Left kidney (tissue), 2 donors: ENCODE measurements around the gene SIGLEC1. TPM values are rescaled to one million over a fixed set of nuclear protein-coding genes. Genes with fewer than 3 reads are reported as not detected.

Experiments used
- DNase-seq: peaks from one replicate; pipeline ENCODE4 v3.0.0-alpha.2; 2013
- polyA plus RNA-seq: library from polyadenylated mRNA; unstranded; fragments of 120-200 nt; gene quantifications from one replicate; pipeline ENCODE4 v1.2.1, GENCODE V29; 2013; ENCODE audit not compliant: insufficient read length

Gene SIGLEC1
- polyA plus RNA-seq, 1 donor, result 1.1 TPM

GRCh38 chr20:3679749-3680700, 32.4 kb downstream of the SIGLEC1 start:
- DNase-seq, result no peak

- no peak for DNase-seq
Measured at GRCh38 chr20:3678856-3679720, 33.3 kb downstream of the SIGLEC1 start.

GRCh38 chr20:3678198-3678597, 34.2 kb downstream of the SIGLEC1 start:
- DNase-seq, result no peak

GRCh38 chr20:3677733-3678132, 34.7 kb downstream of the SIGLEC1 start:
- no peak for DNase-seq

DNA sequence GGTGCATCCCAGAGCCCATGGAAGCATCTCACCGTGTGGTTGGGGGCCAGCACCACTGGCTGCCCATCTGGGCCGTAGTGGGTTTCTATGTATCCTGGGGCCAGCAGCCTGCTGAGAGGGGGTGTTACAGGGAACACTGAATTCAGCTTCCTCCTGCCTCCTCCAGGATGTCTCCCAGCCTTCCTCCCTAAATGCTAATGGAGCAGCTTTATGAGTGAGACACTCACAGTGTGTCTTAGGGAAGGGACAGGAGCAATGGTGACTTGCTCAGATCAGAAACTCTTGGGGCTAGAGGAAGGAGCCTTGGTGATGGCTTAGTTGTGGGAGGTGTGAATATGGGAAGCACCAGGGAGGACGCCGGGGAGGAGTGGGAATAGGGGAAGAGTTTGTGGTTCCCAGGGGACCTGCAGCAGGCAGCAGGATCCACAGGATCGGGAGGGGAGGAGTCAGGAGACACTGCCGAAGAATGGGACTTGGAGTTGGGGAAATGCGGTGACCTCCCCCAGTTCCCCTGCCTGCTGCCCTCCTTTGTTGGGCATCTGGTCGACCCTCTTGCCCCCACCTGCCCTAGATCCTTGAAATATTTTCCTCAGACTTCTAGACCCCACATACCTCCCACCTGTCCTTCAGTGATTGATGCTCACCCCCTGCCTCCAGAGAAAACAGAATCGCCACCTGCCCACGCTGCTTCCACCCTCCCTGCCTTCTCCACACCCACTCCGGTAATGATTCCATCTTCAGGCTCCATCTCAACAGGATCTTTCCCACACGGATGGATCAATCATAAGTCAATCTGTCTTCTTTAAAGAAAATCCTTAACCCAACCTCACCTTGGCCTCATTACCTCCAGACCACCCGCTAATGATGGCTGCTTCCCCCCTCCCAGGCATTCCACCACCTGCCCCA, 37.2 kb downstream of the SIGLEC1 start:
- no peak for DNase-seq

- no peak for DNase-seq
Measured at GRCh38 chr20:3674447-3674846, 38.0 kb downstream of the SIGLEC1 start.

DNA sequence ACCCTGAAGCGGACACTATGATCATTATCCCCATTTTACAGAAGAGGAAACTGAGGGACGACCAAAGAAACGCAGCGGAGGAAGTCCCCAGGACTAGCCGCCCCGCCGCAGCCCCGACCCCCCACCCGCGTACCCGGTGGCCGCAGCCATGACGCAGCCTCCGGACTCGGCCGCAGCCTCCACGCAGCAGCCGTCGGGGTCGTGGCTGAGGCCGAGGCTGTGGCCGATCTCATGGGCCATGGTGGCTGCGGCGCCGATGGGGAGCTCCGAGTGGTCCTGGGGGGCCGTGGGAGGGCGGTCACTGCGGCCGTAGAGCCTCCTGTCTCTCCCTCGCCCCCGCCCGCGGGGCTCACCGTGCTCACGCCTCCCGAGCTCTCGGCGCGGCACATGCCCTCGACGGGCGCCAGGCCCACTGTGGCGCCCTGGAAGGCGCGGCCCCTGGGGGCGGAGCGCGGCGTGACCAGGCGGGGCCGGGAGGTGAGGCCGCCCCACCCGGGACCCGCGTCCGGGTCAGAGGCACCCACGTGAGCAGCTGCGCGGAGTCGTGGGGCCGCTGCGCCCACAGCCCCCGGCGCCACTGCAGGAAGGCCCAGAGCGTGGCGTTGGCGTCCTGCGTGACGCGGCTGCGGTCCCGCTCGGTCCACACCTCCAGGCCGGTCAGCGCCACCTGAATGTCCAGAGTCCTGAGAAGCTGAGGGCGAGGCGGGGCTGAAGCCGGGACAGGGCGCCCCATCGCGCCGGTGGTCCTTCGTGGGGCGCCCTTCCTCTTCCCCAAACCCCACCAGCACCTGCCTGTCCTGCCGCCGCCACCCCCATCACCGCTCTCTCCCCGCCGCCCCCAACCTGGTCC, 39.0 kb downstream of the SIGLEC1 start:
- no peak for DNase-seq

- no peak for DNase-seq
Measured at GRCh38 chr20:3672547-3673171, 39.7 kb downstream of the SIGLEC1 start.

DNA sequence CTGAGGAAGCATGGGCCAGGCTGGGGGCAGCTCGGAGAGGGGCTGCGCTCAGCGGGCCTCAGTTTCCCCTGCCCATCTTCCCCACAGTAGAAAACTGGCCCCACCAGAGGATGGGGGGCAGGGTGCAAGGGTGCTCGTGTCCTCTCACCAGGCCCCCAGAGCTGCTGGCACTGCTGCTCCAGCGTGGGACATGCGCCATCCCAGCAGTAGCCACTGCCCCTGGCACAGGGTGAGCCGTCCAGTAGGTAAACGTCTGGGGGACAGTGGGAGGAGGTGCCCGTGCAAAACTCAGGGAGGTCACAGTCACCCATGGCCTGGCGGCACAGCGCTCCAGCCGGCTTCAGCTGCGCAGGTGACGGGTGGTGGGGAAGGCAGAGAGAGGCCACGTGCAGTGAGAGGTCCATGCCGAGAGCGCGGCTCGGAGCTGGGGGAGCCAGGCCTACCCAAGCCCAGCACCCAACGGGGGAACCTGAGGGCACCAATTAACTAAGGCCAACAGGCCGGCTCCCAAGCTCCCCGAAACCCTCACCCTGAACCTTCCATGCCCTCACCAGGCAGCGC, 40.3 kb downstream of the SIGLEC1 start:
- DNase-seq, result no peak

- no peak for DNase-seq
Measured at GRCh38 chr20:3670945-3671344, 41.5 kb downstream of the SIGLEC1 start.

DNA sequence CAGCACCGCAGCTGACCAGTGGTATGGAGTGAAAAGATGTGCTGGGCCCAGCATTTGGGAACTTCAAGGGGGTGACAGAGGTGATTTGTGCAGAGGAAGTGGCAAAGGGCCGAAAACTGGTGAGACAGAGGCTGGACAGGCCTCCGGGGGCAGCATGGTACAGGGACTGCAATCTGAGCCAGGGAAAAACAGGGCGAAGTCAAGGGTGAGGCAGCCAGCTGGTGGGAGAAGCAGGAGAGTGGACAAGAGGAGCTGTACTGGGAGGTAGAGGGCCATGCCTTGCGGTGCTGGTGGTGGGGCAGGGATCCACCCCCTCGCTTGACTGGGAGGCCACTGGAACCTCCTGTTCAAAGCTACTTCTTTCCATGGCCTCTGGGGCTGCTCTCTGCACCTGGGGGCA, 41.9 kb downstream of the SIGLEC1 start:
- DNase-seq, result no peak

DNA sequence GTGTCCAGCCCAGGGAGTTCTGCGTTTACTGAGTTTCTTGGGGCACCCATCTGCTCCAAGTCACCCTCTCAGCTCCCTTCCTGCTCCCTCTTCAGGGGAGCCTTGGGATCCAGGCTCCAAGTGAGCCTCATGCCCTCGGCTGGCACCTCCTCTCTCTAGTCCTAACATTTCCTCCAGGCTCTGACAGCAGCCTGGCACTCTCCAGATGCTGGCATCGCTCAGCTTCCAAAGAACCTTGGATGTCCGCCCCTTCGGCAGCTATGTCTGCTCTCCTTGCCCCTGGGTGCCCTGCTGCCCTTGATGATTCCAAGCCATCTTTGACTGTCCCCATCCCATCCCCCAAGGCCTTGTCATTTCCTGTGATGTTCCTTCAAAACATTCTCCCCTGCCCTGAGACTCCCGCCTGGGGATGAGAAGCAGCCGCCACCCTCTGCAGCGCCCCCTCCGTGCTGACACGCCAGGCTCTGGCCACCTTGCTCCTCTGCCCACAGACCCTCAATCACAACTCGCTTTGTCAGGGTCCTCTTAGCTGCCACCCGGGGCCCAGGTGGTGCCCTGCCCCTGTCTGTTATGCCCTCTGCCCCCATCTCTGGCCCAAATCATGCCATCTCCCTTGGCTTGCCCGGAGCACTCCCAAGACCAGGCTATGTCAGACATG, 42.6 kb downstream of the SIGLEC1 start:
- DNase-seq, result no peak

GRCh38 chr20:3667434-3668037, 44.9 kb downstream of the SIGLEC1 start:
- DNase-seq, result no peak

GRCh38 chr20:3663858-3664257, 48.5 kb downstream of the SIGLEC1 start:
- no peak for DNase-seq

DNA sequence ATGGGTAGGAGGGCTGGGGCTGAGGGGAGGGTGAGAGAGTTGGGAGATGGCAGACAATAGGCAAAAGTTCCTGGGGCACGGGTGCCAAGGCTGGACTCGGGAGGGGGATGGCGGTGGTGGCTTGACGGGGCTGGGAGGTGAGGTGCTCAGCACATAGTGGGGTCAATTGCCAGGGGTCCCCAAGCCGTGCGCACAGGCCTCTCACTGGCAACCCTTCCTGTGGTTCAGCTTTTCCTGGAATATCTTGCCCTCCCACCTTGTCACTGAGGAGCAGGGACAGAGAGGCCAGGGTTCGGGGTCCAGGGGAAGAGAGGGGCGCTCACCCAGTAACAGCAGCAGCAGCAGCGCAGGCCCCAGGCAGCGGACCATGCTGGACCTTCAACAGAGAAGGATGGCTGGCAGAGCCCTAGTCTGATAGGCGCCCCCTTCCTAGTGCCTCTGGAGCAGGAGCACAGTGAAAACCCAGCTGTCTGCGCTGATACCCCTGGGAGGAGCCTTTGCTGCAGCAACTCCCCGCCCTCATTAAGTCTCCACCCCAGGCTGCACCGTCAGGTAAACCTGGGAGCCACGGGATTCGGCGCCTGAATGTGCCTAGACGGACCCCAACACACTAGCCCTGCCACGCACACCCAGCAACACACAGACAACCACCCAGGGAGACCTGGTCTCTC, 49.2 kb downstream of the SIGLEC1 start, which contains the start of gene GFRA4:
Gene GFRA4 (minus strand): TSS at position 369 of the 671 bp plus-strand sequence. CDS start 0 bp downstream, at position 369.
- no peak for DNase-seq
